Dendritic cell treated with granulocyte-macrophage colony-stimulating factor and Interleukin-4, amounts not matched to agents 40 ng/mL and 50 ng/mL, for 4 days (primary cell): ENCODE results near the gene ZNF813.
A peak's percentile ranks its signal among the peaks of the same experiment; 100 is the strongest.
"Not testable (repeated sequence)": the region's sequence is repeated elsewhere in the genome, so short reads cannot be mapped to it uniquely, and the experiment has no call there.

Experiments
- H3K27ac Mint-ChIP-seq: one replicate; pipeline ENCODE4 v1.8.0; 2022; ENCODE audit warnings: mild to moderate bottlenecking, mixed read lengths
- H3K27me3 Mint-ChIP-seq: one replicate; pipeline ENCODE4 v1.8.0; 2022; ENCODE audit warnings: mild to moderate bottlenecking, mixed read lengths
- H3K36me3 Mint-ChIP-seq: one replicate; pipeline ENCODE4 v1.8.0; 2022; ENCODE audit warnings: low read depth, mixed read lengths
- H3K4me1 Mint-ChIP-seq: one replicate; pipeline ENCODE4 v1.8.0; 2022; ENCODE audit warnings: low read depth, mixed read lengths
- H3K4me3 Mint-ChIP-seq: one replicate; pipeline ENCODE4 v1.8.0; 2022; ENCODE audit warnings: mild to moderate bottlenecking, moderate library complexity, mixed read lengths
- H3K9me3 Mint-ChIP-seq: one replicate; pipeline ENCODE4 v1.8.0; 2022; ENCODE audit warnings: mixed read lengths
- intact Hi-C: fragments of 100-400 bp; cut with micrococcal nuclease; formaldehyde crosslinking; loops from one replicate; pipeline ENCODE4 v1.15.0; 2022

ZNF813 gene

GRCh38 chr19:53467485-53468262 is at the start of gene ZNF813:
Gene ZNF813 (plus strand): TSS chr19:53467733. CDS start chr19:53483823, 16,090 bp downstream.
- H3K36me3 Mint-ChIP-seq = peaks cover 29% of the 10 kb centered on the region
- peaks cover 35% of the 10 kb centered on the region for H3K27me3 Mint-ChIP-seq
- peak within 1 kb of the TSS; percentile 89 for H3K4me3 Mint-ChIP-seq
- H3K27ac Mint-ChIP-seq = peak within 1 kb of the TSS; percentile 91
- H3K9me3 Mint-ChIP-seq = peaks cover 37% of the 10 kb centered on the region
- intact Hi-C loops = loop anchor here (2.0 to 5.0 kb wide), 2 partner anchors 35 to 53 kb away; partner anchors contain the start of gene ZNF761
- peaks cover 29% of the 10 kb centered on the region for H3K4me1 Mint-ChIP-seq

GRCh38 chr19:53420520-53421315 is 46.8 kb upstream of the ZNF813 start:
- H3K4me1 Mint-ChIP-seq, H3K36me3 Mint-ChIP-seq, H3K27ac Mint-ChIP-seq, H3K4me3 Mint-ChIP-seq, intact Hi-C loops, H3K27me3 Mint-ChIP-seq: not testable (repeated sequence)
- H3K9me3 Mint-ChIP-seq = peaks cover 36% of the 10 kb centered on the region

- H3K27ac Mint-ChIP-seq = no peak overlapping the region
- intact Hi-C loops = no loop called here
- no peaks in the 10 kb centered on the region for H3K27me3 Mint-ChIP-seq
- H3K9me3 Mint-ChIP-seq = peaks cover 18% of the 10 kb centered on the region
- no peaks in the 10 kb centered on the region for H3K4me1 Mint-ChIP-seq
- no peak overlapping the region for H3K4me3 Mint-ChIP-seq
- H3K36me3 Mint-ChIP-seq = no peaks in the 10 kb centered on the region
Measured at GRCh38 chr19:53422551-53422950, 45.0 kb upstream of the ZNF813 start.

GRCh38 chr19:53423074-53423473 is 44.5 kb upstream of the ZNF813 start:
- H3K4me1 Mint-ChIP-seq, H3K27me3 Mint-ChIP-seq, H3K4me3 Mint-ChIP-seq, H3K27ac Mint-ChIP-seq, H3K36me3 Mint-ChIP-seq, intact Hi-C loops: not testable (repeated sequence)
- H3K9me3 Mint-ChIP-seq = peaks cover 14% of the 10 kb centered on the region

GRCh38 chr19:53423680-53424079 is 43.9 kb upstream of the ZNF813 start:
- H3K27me3 Mint-ChIP-seq, H3K4me1 Mint-ChIP-seq, intact Hi-C loops, H3K4me3 Mint-ChIP-seq, H3K27ac Mint-ChIP-seq, H3K36me3 Mint-ChIP-seq: not testable (repeated sequence)
- H3K9me3 Mint-ChIP-seq = peaks cover 10% of the 10 kb centered on the region

GRCh38 chr19:53424968-53425597 is 42.5 kb upstream of the ZNF813 start:
- no peak overlapping the region for H3K27ac Mint-ChIP-seq
- no peaks in the 10 kb centered on the region for H3K36me3 Mint-ChIP-seq
- intact Hi-C loops = no loop called here
- peaks cover 2% of the 10 kb centered on the region for H3K27me3 Mint-ChIP-seq
- H3K4me3 Mint-ChIP-seq = no peak overlapping the region
- H3K9me3 Mint-ChIP-seq = no peaks in the 10 kb centered on the region
- no peaks in the 10 kb centered on the region for H3K4me1 Mint-ChIP-seq

GRCh38 chr19:53431399-53432087 is 36.0 kb upstream of the ZNF813 start, which contains the start of gene ZNF761:
Gene ZNF761 (plus strand): TSS chr19:53431984. CDS start chr19:53447269, 15,285 bp downstream.
- peaks cover 52% of the 10 kb centered on the region for H3K36me3 Mint-ChIP-seq
- peak within 1 kb of the TSS; percentile 96 for H3K27ac Mint-ChIP-seq
- H3K9me3 Mint-ChIP-seq = peaks cover 21% of the 10 kb centered on the region
- peak within 1 kb of the TSS; percentile 90 for H3K4me3 Mint-ChIP-seq
- peaks cover 16% of the 10 kb centered on the region for H3K4me1 Mint-ChIP-seq
- peaks cover 5% of the 10 kb centered on the region for H3K27me3 Mint-ChIP-seq
- intact Hi-C loops = loop anchor here (5.0 kb wide), 2 partner anchors 36 to 91 kb away; partner anchors contain the start of gene ZNF813

GRCh38 chr19:53432088-53432661 is 35.4 kb upstream of the ZNF813 start:
- peaks cover 28% of the 10 kb centered on the region for H3K9me3 Mint-ChIP-seq
- H3K4me1 Mint-ChIP-seq = peaks cover 16% of the 10 kb centered on the region
- H3K36me3 Mint-ChIP-seq = peaks cover 59% of the 10 kb centered on the region
- intact Hi-C loops = loop anchor here (5.0 kb wide), 2 partner anchors 35 to 90 kb away; partner anchors contain the start of gene ZNF813
- H3K4me3 Mint-ChIP-seq = peak overlapping the region; percentile 90
- H3K27me3 Mint-ChIP-seq = peaks cover 5% of the 10 kb centered on the region
- peak overlapping the region; percentile 96 for H3K27ac Mint-ChIP-seq

- H3K27ac Mint-ChIP-seq, H3K27me3 Mint-ChIP-seq, H3K4me1 Mint-ChIP-seq, intact Hi-C loops, H3K4me3 Mint-ChIP-seq: not testable (repeated sequence)
- H3K9me3 Mint-ChIP-seq = peaks cover 100% of the 10 kb centered on the region
- H3K36me3 Mint-ChIP-seq = peaks cover 98% of the 10 kb centered on the region
Measured at GRCh38 chr19:53443809-53444208, 23.7 kb upstream of the ZNF813 start.

- H3K4me3 Mint-ChIP-seq, H3K4me1 Mint-ChIP-seq, intact Hi-C loops, H3K27ac Mint-ChIP-seq, H3K27me3 Mint-ChIP-seq: not testable (repeated sequence)
- Mint-ChIP-seq H3K9me3 (peaks cover 100% of the 10 kb centered on the region), H3K36me3 (peaks cover 98% of the 10 kb centered on the region)
Measured at GRCh38 chr19:53447196-53447595, 20.3 kb upstream of the ZNF813 start.

GRCh38 chr19:53455828-53456227 is 11.7 kb upstream of the ZNF813 start:
- Mint-ChIP-seq H3K4me3 (no peak overlapping the region), H3K27ac (no peak overlapping the region), H3K27me3 (no peaks in the 10 kb centered on the region)

GRCh38 chr19:53460131-53460721 is 7.3 kb upstream of the ZNF813 start:
- H3K27ac Mint-ChIP-seq, H3K4me1 Mint-ChIP-seq, H3K4me3 Mint-ChIP-seq, intact Hi-C loops: not testable (repeated sequence)
- H3K36me3 Mint-ChIP-seq = peaks cover 33% of the 10 kb centered on the region
- H3K9me3 Mint-ChIP-seq = peaks cover 94% of the 10 kb centered on the region
- peaks cover 21% of the 10 kb centered on the region for H3K27me3 Mint-ChIP-seq

More at GRCh38 chr19:53455828-53456227, 11.7 kb upstream of the ZNF813 start:
- intact Hi-C loops = no loop called here
- peaks cover 71% of the 10 kb centered on the region for H3K36me3 Mint-ChIP-seq
- no peaks in the 10 kb centered on the region for H3K4me1 Mint-ChIP-seq
- peaks cover 93% of the 10 kb centered on the region for H3K9me3 Mint-ChIP-seq

GRCh38 chr19:53461866-53462265 is 5.7 kb upstream of the ZNF813 start:
- Mint-ChIP-seq H3K4me1 (peaks cover 5% of the 10 kb centered on the region), H3K9me3 (peaks cover 89% of the 10 kb centered on the region), H3K4me3 (no peak overlapping the region), H3K27me3 (peaks cover 35% of the 10 kb centered on the region), H3K27ac (no peak overlapping the region), H3K36me3 (peaks cover 17% of the 10 kb centered on the region)
- intact Hi-C loops = no loop called here
